ENCODE results near the gene TRANK1.

TRANK1 gene

GRCh38 chr3:36993326-36994283, 48.8 kb upstream of the TRANK1 start, which contains the start of gene MLH1 (continued):
- TF ChIP-seq PRDM2 (tag by site-specific recombination; IDR thresholded peaks at IDR 0.05; ENCODE audit: borderline replicate concordance) (no peak), ZNF184 (tag by site-specific recombination; IDR thresholded peaks at IDR 0.05) (no peak), ZNF529 (tag by site-specific recombination; IDR thresholded peaks at IDR 0.05; ENCODE audit: insufficient replicate concordance) (no peak), ZNF19 (tag by site-specific recombination; IDR thresholded peaks at IDR 0.05; ENCODE audit: low read depth) (no peak), ZNF704 (tag by site-specific recombination; IDR thresholded peaks at IDR 0.05) (no peak), ZNF416 (tag by site-specific recombination; IDR thresholded peaks at IDR 0.05) (no peak), BCL11A (tag by site-specific recombination; IDR thresholded peaks at IDR 0.05; ENCODE audit: low read depth) (no peak), ZFP41 (tag by site-specific recombination; IDR thresholded peaks at IDR 0.05; ENCODE audit: borderline replicate concordance) (no peak), ZBTB26 (tag by site-specific recombination; optimal IDR thresholded peaks at IDR 0.05) (no peak), ZNF121 (tag by site-specific recombination; IDR thresholded peaks at IDR 0.05) (no peak), ZSCAN18 (tag by site-specific recombination; IDR thresholded peaks at IDR 0.05) (no peak), ZNF292 (tag by site-specific recombination; IDR thresholded peaks at IDR 0.05; ENCODE audit: borderline replicate concordance, low read depth) (no peak), HIC1 (tag by site-specific recombination; IDR thresholded peaks at IDR 0.05) (peak; percentile 76), ZBTB21 (tag by site-specific recombination; IDR thresholded peaks at IDR 0.05) (peak; percentile 88), SP7 (tag by site-specific recombination; IDR thresholded peaks at IDR 0.05) (peak; percentile 38), ZNF76 (tag by site-specific recombination; IDR thresholded peaks at IDR 0.05; ENCODE audit: borderline replicate concordance, low read depth) (peak; percentile 53; the same call in 1 of the 2 replicates), ZNF48 (tag by site-specific recombination; IDR thresholded peaks at IDR 0.05) (no peak), ZNF169 (tag by site-specific recombination; IDR thresholded peaks at IDR 0.05) (no peak), ZNF404 (tag by site-specific recombination; IDR thresholded peaks at IDR 0.05) (no peak), ZBTB7A (tag by site-specific recombination; IDR thresholded peaks at IDR 0.05; ENCODE audit: low read depth) (no peak), ZNF16 (tag by site-specific recombination; IDR thresholded peaks at IDR 0.05; ENCODE audit: low read depth) (no peak), ZNF830 (tag by site-specific recombination; IDR thresholded peaks at IDR 0.05; ENCODE audit: low read depth) (no peak), ZNF140 (tag by site-specific recombination; IDR thresholded peaks at IDR 0.05) (no peak), ZNF473 (tag by site-specific recombination; IDR thresholded peaks at IDR 0.05) (no peak)
- TF ChIP-seq, protein P1, sequence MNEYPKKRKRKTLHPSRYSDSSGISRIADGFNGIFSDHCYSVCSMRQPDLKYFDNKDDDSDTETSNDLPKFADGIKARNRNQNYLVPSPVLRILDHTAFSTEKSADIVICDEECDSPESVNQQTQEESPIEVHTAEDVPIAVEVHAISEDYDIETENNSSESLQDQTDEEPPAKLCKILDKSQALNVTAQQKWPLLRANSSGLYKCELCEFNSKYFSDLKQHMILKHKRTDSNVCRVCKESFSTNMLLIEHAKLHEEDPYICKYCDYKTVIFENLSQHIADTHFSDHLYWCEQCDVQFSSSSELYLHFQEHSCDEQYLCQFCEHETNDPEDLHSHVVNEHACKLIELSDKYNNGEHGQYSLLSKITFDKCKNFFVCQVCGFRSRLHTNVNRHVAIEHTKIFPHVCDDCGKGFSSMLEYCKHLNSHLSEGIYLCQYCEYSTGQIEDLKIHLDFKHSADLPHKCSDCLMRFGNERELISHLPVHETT (tag by site-specific recombination; IDR thresholded peaks at IDR 0.05): no peak

Measured in HEK293 (cell line).